Brain microvascular endothelial cell (primary cell): Measurements from ENCODE around the gene C3orf22.

Experiments used
- DNase-seq: peaks from one replicate; pipeline ENCODE4 v3.0.0-alpha.2; 2020
- H3K27ac ChIP-seq: fragments of 250-450 bp; sonication (Bioruptor Pico); 2 replicates; pipeline ENCODE4 v1.5.1; 2020; ENCODE audit warnings: mild to moderate bottlenecking, moderate library complexity
- H3K27me3 ChIP-seq: fragments of 250-450 bp; sonication (Bioruptor Pico); replicated peaks from 2 replicates; pipeline ENCODE4 v1.5.1; 2020; ENCODE audit warnings: mild to moderate bottlenecking
- H3K36me3 ChIP-seq: fragments of 250-450 bp; sonication (Bioruptor Pico); replicated peaks from 2 replicates; pipeline ENCODE4 v1.5.1; 2020; ENCODE audit warnings: mild to moderate bottlenecking
- H3K4me3 ChIP-seq: 2 replicates; pipeline ENCODE4 v1.5.1; 2011; ENCODE audit warnings: low read depth, mild to moderate bottlenecking, control low read depth, low read length, moderate library complexity
- in situ Hi-C: cut with HindIII; loops from 2 replicates; pipeline ENCODE4 v1.10.0; 2017; ENCODE audit warnings: low sequenced_read_pairs, low pct_ligation_motif_present
- TF ChIP-seq, protein P1 (sequence below): IDR thresholded peaks from 2 replicates; pipeline ENCODE4 v1.5.1; 2011; ENCODE audit warnings: low read depth, mild to moderate bottlenecking, moderate library complexity, low read length, control low read depth, inconsistent platforms; ENCODE audit errors: missing control alignments

Gene C3orf22

GRCh38 chr3:126516152-126516935, 42.4 kb downstream of the C3orf22 start:
- in situ Hi-C loops: no loop called here
- Histone ChIP-seq H3K27me3 (no peaks in the 10 kb centered on the region), H3K36me3 (no peaks in the 10 kb centered on the region), H3K27ac (no peak overlapping the region), H3K4me3 (no peak overlapping the region)
- TF ChIP-seq, protein P1, sequence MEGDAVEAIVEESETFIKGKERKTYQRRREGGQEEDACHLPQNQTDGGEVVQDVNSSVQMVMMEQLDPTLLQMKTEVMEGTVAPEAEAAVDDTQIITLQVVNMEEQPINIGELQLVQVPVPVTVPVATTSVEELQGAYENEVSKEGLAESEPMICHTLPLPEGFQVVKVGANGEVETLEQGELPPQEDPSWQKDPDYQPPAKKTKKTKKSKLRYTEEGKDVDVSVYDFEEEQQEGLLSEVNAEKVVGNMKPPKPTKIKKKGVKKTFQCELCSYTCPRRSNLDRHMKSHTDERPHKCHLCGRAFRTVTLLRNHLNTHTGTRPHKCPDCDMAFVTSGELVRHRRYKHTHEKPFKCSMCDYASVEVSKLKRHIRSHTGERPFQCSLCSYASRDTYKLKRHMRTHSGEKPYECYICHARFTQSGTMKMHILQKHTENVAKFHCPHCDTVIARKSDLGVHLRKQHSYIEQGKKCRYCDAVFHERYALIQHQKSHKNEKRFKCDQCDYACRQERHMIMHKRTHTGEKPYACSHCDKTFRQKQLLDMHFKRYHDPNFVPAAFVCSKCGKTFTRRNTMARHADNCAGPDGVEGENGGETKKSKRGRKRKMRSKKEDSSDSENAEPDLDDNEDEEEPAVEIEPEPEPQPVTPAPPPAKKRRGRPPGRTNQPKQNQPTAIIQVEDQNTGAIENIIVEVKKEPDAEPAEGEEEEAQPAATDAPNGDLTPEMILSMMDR: no peak
- no peak for DNase-seq

GRCh38 chr3:126515066-126515706, 43.5 kb downstream of the C3orf22 start:
- no peak overlapping the region for H3K4me3 ChIP-seq
- H3K27ac ChIP-seq: no peak overlapping the region
- H3K27me3 ChIP-seq: no peaks in the 10 kb centered on the region
- DNase-seq: no peak
- TF ChIP-seq, protein P1: no peak
- H3K36me3 ChIP-seq: no peaks in the 10 kb centered on the region
- in situ Hi-C loops: no loop called here

- TF ChIP-seq, protein P1: no peak
- no peak for DNase-seq
- Histone ChIP-seq H3K4me3 (no peak overlapping the region), H3K27ac (no peak overlapping the region), H3K36me3 (no peaks in the 10 kb centered on the region), H3K27me3 (no peaks in the 10 kb centered on the region)
- in situ Hi-C loops: no loop called here
These were observed 44.6 kb downstream of the C3orf22 start for GRCh38 chr3:126514161-126514560.

DNA sequence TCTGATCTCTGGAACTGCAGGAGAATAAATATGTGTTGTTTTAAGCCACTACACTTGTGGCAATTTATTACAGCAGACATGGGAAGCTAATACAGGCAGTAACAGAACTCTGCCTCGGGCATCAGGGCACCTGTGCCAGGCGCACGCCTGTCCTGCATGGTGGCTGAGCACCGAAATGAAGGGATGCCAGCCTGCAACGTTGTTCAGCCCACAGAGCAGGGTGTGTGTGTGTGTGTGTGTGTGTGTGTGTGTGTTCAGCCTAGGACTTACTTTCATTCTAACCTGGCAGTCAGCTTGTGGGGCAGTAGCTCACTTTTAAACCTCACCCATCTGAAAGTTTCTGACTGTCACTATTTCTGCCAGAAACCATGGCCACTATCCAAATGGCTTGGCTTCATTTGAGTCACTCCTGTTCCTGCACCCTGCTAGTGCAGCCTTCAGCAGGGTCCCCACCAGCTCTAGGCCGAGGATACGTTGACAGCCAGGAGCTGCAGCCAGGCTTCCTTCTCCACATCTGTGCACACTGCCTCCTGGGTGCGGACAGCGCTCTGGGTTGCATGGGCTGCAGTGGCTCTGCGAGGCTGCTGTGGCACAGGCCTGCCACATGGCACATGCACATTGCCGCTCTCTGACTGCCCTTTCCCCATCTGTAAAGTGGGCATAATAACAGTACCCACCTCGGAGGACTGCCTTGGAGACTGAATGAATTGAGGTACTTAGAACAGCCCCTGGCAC, 45.6 kb downstream of the C3orf22 start:
- in situ Hi-C loops: no loop called here
- TF ChIP-seq, protein P1: no peak
- Histone ChIP-seq H3K27me3 (no peaks in the 10 kb centered on the region), H3K36me3 (no peaks in the 10 kb centered on the region), H3K4me3 (no peak overlapping the region), H3K27ac (no peak overlapping the region)
- no peak for DNase-seq

DNA sequence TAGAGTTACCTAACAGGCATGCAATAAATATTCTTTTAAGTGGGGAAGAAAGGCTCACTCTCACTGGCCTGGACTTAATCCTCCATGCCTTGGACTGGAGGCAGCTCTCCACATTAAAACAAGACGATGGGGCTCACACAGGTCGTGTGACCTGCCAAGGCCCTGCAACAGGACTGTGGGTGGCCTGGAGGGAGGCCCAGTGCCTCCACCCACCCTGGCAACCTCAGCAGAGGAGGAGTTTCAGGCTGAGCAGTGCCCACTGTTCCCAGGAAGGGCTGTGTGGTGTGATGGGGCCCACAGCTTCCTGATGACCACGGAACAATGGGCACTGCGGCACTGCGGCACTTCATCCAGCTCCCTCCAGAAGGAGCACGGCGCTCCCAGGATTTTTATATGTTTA, 46.7 kb downstream of the C3orf22 start:
- DNase-seq: no peak
- Histone ChIP-seq H3K4me3 (no peak overlapping the region), H3K27ac (no peak overlapping the region), H3K27me3 (no peaks in the 10 kb centered on the region), H3K36me3 (no peaks in the 10 kb centered on the region)
- in situ Hi-C loops: no loop called here
- TF ChIP-seq, protein P1: no peak
